Activated CD8-positive, alpha-beta memory T cell treated with anti-CD3 and anti-CD28 coated beads, Interleukin-2, amount 10 ng/mL, durations not matched to agents 7 days and 5 days (primary cell): ENCODE results near the gene SGF29. TPM values are rescaled to one million over a fixed set of nuclear protein-coding genes. Genes with fewer than 3 reads are reported as not detected.
"Not testable (repeated sequence)": the region's sequence is repeated elsewhere in the genome, so short reads cannot be mapped to it uniquely, and the experiment has no call there.

Experiments used
- ATAC-seq: fragments of 150-1000 bp; cut with Tn5 transposase; one replicate; pipeline ENCODE4 v1.10.0; 2021; ENCODE audit warnings: moderate library complexity
- CTCF ChIA-PET: fragments of 350-600 bp; sonication (Branson Sonifier 250); formaldehyde crosslinking; loops from one replicate; lab custom pipeline; 2021; ENCODE audit warnings: antibody characterized with exemption; lab: Charles Lee
- DNase-seq: peaks from one replicate; pipeline ENCODE4 v3.0.0-alpha.2; 2020
- H3K27ac Mint-ChIP-seq: one replicate; pipeline ENCODE4 v1.8.0; 2021; ENCODE audit warnings: mild to moderate bottlenecking, mixed read lengths
- H3K27me3 Mint-ChIP-seq: one replicate; pipeline ENCODE4 v1.8.0; 2021; ENCODE audit warnings: mixed read lengths
- H3K36me3 Mint-ChIP-seq: one replicate; pipeline ENCODE4 v1.8.0; 2021; ENCODE audit warnings: mild to moderate bottlenecking, mixed read lengths
- H3K4me1 Mint-ChIP-seq: one replicate; pipeline ENCODE4 v1.8.0; 2021; ENCODE audit warnings: mixed read lengths
- H3K4me3 Mint-ChIP-seq: one replicate; pipeline ENCODE4 v1.8.0; 2021; ENCODE audit warnings: mild to moderate bottlenecking, moderate library complexity, mixed read lengths
- H3K9me3 Mint-ChIP-seq: one replicate; pipeline ENCODE4 v1.8.0; 2022; ENCODE audit warnings: low read depth, mixed read lengths
- total RNA-seq, 2 experiments: library from RNA; stranded (reverse); gene quantifications; one replicate each; pipeline ENCODE4 v1.2.3, GENCODE V29; 2021

Gene SGF29
- total RNA-seq, 2 experiments from 2014 or later, result 36.4 to 39.9 TPM

DNA sequence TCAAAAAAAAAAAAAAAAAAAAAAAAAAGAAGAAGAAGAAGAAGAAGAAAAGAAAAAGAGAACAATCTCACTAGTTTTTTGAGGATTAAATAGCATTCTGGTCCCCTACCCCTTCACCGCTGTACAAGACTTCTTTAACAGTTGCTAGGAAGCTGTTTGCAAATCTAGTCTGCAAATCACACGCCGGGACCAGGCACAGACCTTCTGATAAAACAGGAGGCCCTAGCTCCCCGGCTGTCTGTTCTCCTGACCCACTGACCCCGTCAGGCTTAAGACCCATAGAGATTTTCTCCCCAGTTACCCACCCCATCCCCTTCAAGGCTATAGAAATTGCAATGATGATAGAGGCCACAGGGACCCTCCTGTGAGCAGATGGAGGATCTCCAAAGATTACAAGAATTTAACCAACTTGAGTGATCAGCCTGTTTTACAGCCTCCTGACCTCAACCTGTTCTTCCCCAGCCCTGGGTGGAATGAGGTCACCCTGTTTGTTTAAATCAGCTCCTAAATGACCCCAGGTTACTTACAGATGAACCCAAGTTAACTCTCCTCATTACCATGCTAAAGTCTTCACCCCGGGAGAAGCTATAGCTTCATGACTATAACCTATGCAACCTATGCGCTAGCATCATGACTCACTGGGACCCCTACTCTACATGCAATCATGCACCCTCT lies 67.9 kb downstream of the SGF29 start:
- DNase-seq (no peak), ATAC-seq (no peak)
- no peaks in the 10 kb centered on the region for H3K9me3 Mint-ChIP-seq
- CTCF ChIA-PET, result no interaction called here
- peaks cover 6% of the 10 kb centered on the region for H3K27me3 Mint-ChIP-seq
- H3K27ac Mint-ChIP-seq, result peak overlapping the region; percentile 36
- H3K4me1 Mint-ChIP-seq, result peaks cover 19% of the 10 kb centered on the region
- peak overlapping the region; percentile 81 for H3K4me3 Mint-ChIP-seq
- H3K36me3 Mint-ChIP-seq, result peaks cover 8% of the 10 kb centered on the region

DNA sequence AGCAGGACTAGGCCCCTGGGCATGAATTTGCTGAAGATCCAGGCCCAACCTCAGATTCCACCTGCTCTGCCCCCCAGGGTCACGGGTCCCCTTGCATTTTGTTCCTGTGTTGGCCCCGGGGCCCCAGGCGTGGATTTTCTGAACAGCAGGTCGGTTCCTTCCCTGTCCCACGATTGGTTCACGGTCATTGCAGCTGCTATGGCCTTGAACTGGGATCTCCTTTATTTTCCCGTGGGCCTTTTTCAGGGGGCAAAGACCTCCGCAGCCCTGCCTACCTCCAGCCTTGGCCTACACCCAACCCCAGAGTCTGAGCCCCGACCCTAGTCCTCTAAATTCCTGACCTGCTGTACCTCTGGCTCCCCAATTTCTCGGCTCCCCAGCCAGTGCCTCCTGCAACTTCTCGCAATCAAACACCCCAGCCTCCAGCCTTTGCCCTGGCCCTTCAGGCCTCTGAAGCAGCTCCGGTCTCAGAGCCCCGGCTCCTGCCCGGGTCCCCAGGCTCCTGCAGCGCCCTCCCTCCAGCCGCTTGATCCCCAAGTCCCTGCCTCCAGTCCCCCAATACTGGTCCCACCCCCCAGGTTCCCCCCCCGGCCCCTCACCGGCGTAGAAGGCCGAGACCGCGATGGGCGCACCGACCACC lies 68.9 kb downstream of the SGF29 start:
- peak overlapping the region; percentile 81 for H3K4me3 Mint-ChIP-seq
- not testable (repeated sequence) for H3K9me3 Mint-ChIP-seq, H3K27me3 Mint-ChIP-seq, DNase-seq, H3K36me3 Mint-ChIP-seq
- peak; percentile 27 for ATAC-seq
- H3K27ac Mint-ChIP-seq, result peak overlapping the region; percentile 83
- peaks cover 19% of the 10 kb centered on the region for H3K4me1 Mint-ChIP-seq
- CTCF ChIA-PET, result interaction anchor here (1.0 kb wide), 2 partner anchors 69 to 345 kb away, joined by 3 read pairs; partner anchors contain the start of gene SGF29

DNA sequence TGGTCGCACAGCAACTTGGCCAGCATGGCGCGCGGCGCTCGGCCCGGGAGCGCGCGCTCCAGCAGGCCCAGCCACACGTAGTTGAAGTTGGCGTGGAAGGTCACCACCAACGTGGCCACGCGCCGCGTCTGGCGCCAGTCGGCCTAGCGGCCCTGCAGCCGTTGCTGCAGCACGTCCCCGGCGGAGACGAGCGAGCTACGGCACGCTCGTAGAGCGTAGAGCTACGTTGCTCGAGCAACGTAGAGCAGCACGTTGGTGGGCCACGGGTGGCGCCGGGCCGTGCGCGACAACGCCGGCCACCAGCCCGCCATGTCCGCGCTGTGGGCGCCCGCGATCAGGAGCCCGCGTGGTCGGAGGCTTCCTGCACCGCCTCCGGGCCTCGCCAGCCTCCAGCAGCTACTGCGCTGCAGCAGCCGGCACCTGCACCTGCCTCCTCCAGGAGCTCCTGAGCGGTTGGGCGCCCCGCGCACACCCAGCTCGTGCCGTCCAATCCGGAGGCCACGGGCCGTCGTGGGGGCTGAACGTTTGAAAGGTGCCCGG lies 69.5 kb downstream of the SGF29 start:
- Mint-ChIP-seq H3K27ac (peak overlapping the region; percentile 83), H3K36me3 (peaks cover 6% of the 10 kb centered on the region), H3K9me3 (no peaks in the 10 kb centered on the region), H3K4me3 (peak overlapping the region; percentile 81), H3K27me3 (peaks cover 9% of the 10 kb centered on the region), H3K4me1 (peaks cover 19% of the 10 kb centered on the region)
- peak; percentile 94 for ATAC-seq
- peak; percentile 79 for DNase-seq
- CTCF ChIA-PET, result interaction anchor here (1.0 kb wide), 2 partner anchors 69 to 345 kb away, joined by 3 read pairs; partner anchors contain the start of gene SGF29

DNA sequence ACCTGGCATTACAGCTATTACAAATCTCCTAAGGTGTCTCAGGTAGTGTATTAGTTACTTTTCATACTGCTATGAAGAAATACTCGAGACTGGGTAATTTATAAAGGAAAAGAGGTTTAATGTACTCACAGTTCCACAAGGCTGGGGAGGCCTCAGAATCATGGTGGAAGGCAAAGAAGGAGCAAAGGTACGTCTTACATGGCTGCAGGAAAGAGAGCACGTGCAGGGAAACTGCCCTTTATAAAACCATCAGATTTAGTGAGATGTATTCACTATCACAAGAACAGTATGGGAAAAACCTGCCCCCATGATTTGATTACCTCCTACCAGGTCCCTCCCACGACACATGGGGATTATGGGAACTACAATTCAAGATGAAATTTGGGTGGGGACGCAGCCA lies 77.2 kb downstream of the SGF29 start:
- H3K9me3 Mint-ChIP-seq, ATAC-seq, H3K4me1 Mint-ChIP-seq, DNase-seq, H3K4me3 Mint-ChIP-seq, H3K36me3 Mint-ChIP-seq, H3K27ac Mint-ChIP-seq, CTCF ChIA-PET: not testable (repeated sequence)
- peaks cover 14% of the 10 kb centered on the region for H3K27me3 Mint-ChIP-seq

DNA sequence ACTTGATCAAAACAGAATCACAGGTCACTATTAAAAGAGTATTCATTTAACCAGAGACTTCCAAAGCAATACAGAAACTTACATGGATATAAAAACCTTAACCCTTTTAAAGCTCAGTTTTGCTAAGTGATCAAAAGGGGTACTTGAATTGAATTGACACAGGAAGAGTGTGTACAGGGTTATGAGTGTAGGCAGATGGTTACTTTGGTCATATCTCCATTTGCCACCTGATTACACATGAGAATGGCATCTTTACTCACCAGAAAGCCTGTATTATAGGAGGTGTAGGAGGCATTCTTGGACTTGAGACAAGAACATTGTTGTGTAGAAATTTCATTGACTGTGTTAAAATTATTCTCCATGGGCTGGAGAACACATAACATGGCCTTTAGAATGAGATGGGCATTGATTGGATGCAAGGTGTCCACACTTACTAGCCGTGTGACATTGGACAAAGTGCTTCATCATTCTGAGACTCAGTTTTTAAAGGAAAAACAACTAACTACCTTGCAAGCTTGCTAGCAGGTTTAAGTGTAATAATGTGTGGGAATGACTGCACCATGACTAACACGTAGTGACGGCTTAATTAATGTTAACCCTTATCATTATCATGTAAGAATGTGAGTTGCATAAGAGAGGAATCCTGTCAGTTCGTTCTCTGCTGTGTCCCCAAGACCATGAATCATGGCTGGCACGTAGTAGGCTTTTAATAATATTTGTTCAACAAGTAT lies 82.5 kb downstream of the SGF29 start:
- CTCF ChIA-PET, H3K9me3 Mint-ChIP-seq, H3K27ac Mint-ChIP-seq, H3K36me3 Mint-ChIP-seq, ATAC-seq, H3K27me3 Mint-ChIP-seq, H3K4me3 Mint-ChIP-seq, DNase-seq: not testable (repeated sequence)
- H3K4me1 Mint-ChIP-seq, result peaks cover 11% of the 10 kb centered on the region

DNA sequence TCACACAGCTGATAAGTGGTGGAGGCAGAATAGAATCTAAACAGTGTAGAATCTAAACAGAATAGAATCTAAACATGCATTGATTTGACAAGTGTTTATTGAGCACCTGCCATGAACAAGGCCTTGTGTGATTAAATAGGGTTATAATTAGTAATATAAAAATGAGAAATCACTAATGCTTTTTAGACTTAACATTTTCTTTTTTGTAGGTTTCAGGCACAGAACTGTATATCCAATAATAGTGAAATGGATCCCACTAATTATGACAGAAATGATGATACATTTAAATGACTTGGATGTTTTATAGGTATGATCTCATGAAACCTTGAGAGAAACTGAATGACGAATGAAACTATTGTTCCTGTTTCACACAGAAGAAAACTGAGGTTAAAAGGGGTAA lies 84.0 kb downstream of the SGF29 start, which contains the start of gene NPIPB8:
NPIPB8 (plus strand) TSS at position 301 of the 400 bp plus-strand sequence. CDS start 296 bp downstream, outside the sequence.
- H3K27me3 Mint-ChIP-seq, DNase-seq, H3K27ac Mint-ChIP-seq, ATAC-seq, H3K9me3 Mint-ChIP-seq, CTCF ChIA-PET, H3K36me3 Mint-ChIP-seq, H3K4me3 Mint-ChIP-seq: not testable (repeated sequence)
- H3K4me1 Mint-ChIP-seq, result peaks cover 11% of the 10 kb centered on the region

DNA sequence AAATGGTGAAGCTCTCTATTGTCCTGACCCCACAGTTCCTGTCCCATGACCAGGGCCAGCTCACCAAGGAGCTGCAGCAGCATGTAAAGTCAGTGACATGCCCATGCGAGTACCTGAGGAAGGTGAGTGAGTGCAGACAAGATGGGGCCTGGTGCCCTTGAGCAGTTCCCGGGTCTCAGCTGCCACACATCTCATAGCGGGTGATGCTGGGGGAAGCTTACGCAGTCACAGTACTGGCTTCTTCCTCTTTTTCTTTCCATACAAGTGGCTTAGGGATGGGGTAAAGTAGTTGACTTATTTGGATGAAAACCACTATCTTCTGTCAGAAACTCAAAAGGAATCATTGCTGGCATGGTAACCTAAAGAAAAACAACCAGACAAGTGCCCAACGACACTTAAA lies 84.6 kb downstream of the SGF29 start:
- CTCF ChIA-PET, result interaction anchor here (0.6 kb wide), 1 partner anchor 129 kb away, joined by 3 read pairs; no protein-coding TSS in a partner anchor
- not testable (repeated sequence) for H3K27me3 Mint-ChIP-seq, ATAC-seq, H3K27ac Mint-ChIP-seq, H3K4me3 Mint-ChIP-seq, H3K36me3 Mint-ChIP-seq, H3K9me3 Mint-ChIP-seq, DNase-seq
- H3K4me1 Mint-ChIP-seq, result peaks cover 11% of the 10 kb centered on the region

DNA sequence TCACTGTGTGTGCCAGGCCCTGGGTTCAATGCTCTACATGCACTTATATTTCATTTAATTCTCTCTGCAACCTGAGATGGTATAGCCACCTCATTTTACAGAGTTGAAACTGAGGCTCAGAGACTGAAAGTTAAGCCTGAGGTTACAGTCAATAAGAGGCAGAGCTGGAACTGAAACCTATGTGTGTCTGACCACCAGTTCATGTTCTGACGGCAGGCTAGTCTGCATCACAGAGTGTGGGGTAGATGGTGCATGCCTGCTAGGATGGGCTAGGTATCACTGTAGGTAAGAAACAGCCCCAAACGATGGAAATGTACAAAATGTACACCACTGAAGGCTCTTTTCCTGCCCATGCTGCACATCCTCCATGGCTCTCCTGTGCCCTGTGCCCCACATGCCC lies 86.2 kb downstream of the SGF29 start:
- H3K27me3 Mint-ChIP-seq, H3K9me3 Mint-ChIP-seq, H3K36me3 Mint-ChIP-seq, H3K4me3 Mint-ChIP-seq, CTCF ChIA-PET, ATAC-seq: not testable (repeated sequence)
- Mint-ChIP-seq H3K27ac (peak overlapping the region; percentile 76), H3K4me1 (peaks cover 11% of the 10 kb centered on the region)
- DNase-seq, result peak; percentile 60

Other genes with a start within 250 kb of the SGF29 start
- 1 to 10 TPM; 2.0 to 4.6 TPM for gene NPIPB6, start 190.4 kb upstream of the SGF29 start, total RNA-seq
- 10 to 100 TPM; 58.1 to 69.0 TPM for gene EIF3CL, start 150.1 kb upstream of the SGF29 start, total RNA-seq
- gene NPIPB7, start 81.6 kb upstream of the SGF29 start, total RNA-seq, result not detected
- gene CLN3, start 61.8 kb upstream of the SGF29 start, total RNA-seq, result 10 to 100 TPM; 46.1 to 54.6 TPM
- gene APOBR, start 59.3 kb upstream of the SGF29 start, total RNA-seq, result 10 to 100 TPM; 25.5 to 28.0 TPM
- not detected for gene IL27, start 47.1 kb upstream of the SGF29 start, total RNA-seq
- gene NUPR1, start 14.9 kb upstream of the SGF29 start, total RNA-seq, result not detected
- under 1 TPM in 1 of 2 experiments, not detected in 1; 0.20 TPM for gene SULT1A2, start 43.1 kb downstream of the SGF29 start, total RNA-seq
- gene SULT1A1, start 56.1 kb downstream of the SGF29 start, total RNA-seq, result 10 to 100 TPM; 13.5 to 14.1 TPM
- gene NPIPB8, start 84.1 kb downstream of the SGF29 start, total RNA-seq, result 1 to 10 TPM; 1.0 to 1.5 TPM
- 100 to 1,000 TPM; 389 to 508 TPM for gene EIF3C, start 157.5 kb downstream of the SGF29 start, total RNA-seq
- gene NPIPB9, start 197.9 kb downstream of the SGF29 start, total RNA-seq, result 1 to 10 TPM; 2.0 to 2.6 TPM